Spleen (tissue), 13 donors: ENCODE measurements around the gene RPRD1B. TPM values are rescaled to one million over a fixed set of nuclear protein-coding genes. Genes with fewer than 3 reads are reported as not detected.

Experiments
- DNase-seq: peaks from one replicate; pipeline ENCODE4 v3.0.0-alpha.2; 2020
- H3K27ac ChIP-seq, 8 donors: fragments of 200-600 bp; sonication (generic) in 7 of 8; 1 replicate in 4 of 8; 2 replicates in 4 of 8; pipeline versions ENCODE4 v1.5.0 to v1.8.0; 2016 to 2021; ENCODE audit warnings: inconsistent platforms in 4 of 8, mild to moderate bottlenecking in 4 of 8, moderate library complexity in 1 of 8
- H3K27me3 ChIP-seq, 7 donors: fragments of 200-600 bp; sonication (generic) in 6 of 7; replicated peaks in 1 of 7; 1 replicate in 4 of 7; 2 replicates in 3 of 7; pipeline versions ENCODE4 v1.5.0 to v1.8.0; 2016 to 2021; ENCODE audit warnings: inconsistent platforms in 3 of 7, mild to moderate bottlenecking in 1 of 7
- H3K36me3 ChIP-seq, 6 donors: fragments of 200-600 bp; sonication (generic) in 5 of 6; 1 replicate in 4 of 6; 2 replicates in 2 of 6; pipeline versions ENCODE4 v1.5.0 to v1.8.0; 2016 to 2021; ENCODE audit warnings: inconsistent platforms in 2 of 6
- H3K4me1 ChIP-seq, 6 donors: fragments of 200-600 bp; sonication (generic) in 5 of 6; 1 replicate in 3 of 6; 2 replicates in 3 of 6; pipeline versions ENCODE4 v1.5.0 to v1.8.0; 2016 to 2021; ENCODE audit warnings: inconsistent platforms in 3 of 6
- H3K4me3 ChIP-seq, 8 donors: fragments of 200-600 bp; sonication (generic) in 7 of 8; 1 replicate in 4 of 8; 2 replicates in 4 of 8; pipeline versions ENCODE4 v1.5.0 to v1.8.0; 2016 to 2021; ENCODE audit warnings: inconsistent platforms in 4 of 8, mild to moderate bottlenecking in 4 of 8, moderate library complexity in 2 of 8
- H3K9me3 ChIP-seq, 8 donors: fragments of 200-600 bp; sonication (generic) in 7 of 8; 1 replicate in 4 of 8; 2 replicates in 4 of 8; pipeline versions ENCODE4 v1.5.0 to v1.8.0; 2016 to 2021; ENCODE audit warnings: inconsistent platforms in 4 of 8
- CTCF ChIP-seq, 11 experiments: fragments of 200-600 bp in 7 of 11; fragments of 450-650 bp in 4 of 11; sonication (generic) in 4 of 11; IDR thresholded peaks in 8 of 11; conservative IDR thresholded peaks in 3 of 11; 1 replicate in 7 of 11; 2 replicates in 4 of 11; pipeline versions ENCODE4 v1.4.0 to v1.8.0; 2016 to 2021; ENCODE audit warnings: antibody characterized with exemption in 11 of 11, inconsistent platforms in 4 of 11, mild to moderate bottlenecking in 1 of 11
- POLR2A ChIP-seq, 3 donors: fragments of 450-650 bp; IDR thresholded peaks; one replicate each; pipeline ENCODE4 v1.5.1; 2017; ENCODE audit warnings: antibody characterized with exemption in 3 of 3, mild to moderate bottlenecking in 1 of 3
- POLR2AphosphoS5 ChIP-seq, 3 donors: sonication (generic); formaldehyde crosslinking; IDR thresholded peaks; one replicate each; pipeline ENCODE4 v1.5.1; 2017; ENCODE audit warnings: antibody characterized with exemption in 3 of 3
- WGBS, 5 donors: extraction: QIAGEN DNeasy Blood & Tissue Kit in 3 of 5; methylation state at CpG; one replicate each; pipeline versions ENCODE4 v1.1.5 to v1.1.7; 2013 to 2018; 5-methylcytosine and 5-hydroxymethylcytosine counted together
- intact Hi-C: fragments of 100-400 bp; cut with DNase I; formaldehyde crosslinking; loops from one replicate; pipeline ENCODE4 v1.15.0; 2023; ENCODE audit warnings: low total_unique reads
- long read RNA-seq, 2 donors: transcript quantifications; one replicate each; lab custom pipeline, GENCODE V29; 2026
- polyA plus RNA-seq, 3 donors: library from polyadenylated mRNA; stranded (reverse); fragments of 200-250 nt; gene quantifications; one replicate each; pipeline ENCODE4 v1.2.1, GENCODE V29; 2013
- total RNA-seq, 7 donors: library from RNA; depleted of rRNA in 3 of 7; stranded (reverse); fragments of >200 nt in 3 of 7; fragmentation: NEBNext Ultra II Directional in 4 of 7; extraction: Animal tissue kit (Norgen Biotek cat#: 25700) in 4 of 7; gene quantifications; one replicate each; pipeline versions ENCODE4 v1.1.0 to v1.2.1, GENCODE V29; 2016 to 2021
- donor health status: healthy with polysubstance abuse.
- donor health status: DM: no; HTN: no; CAD: no; lungs with moderate emphysema.
- donor health status: DM: no; HTN: no; CAD: no.
- donor health status: Bipolar disorder and iron deficiency.
- donor health status: healthy.
- donor health status: DM: no; HTN: no; CAD: no.
- donor health status: DM: yes; HTN: yes; CAD: no.

The RPRD1B gene
- total RNA-seq (10 to 100 TPM; 26.9 to 42.0 (median 35.5) TPM), polyA plus RNA-seq (10 to 100 TPM in 1 of 3 donors, 1 to 10 TPM in 2; 7.1 to 11.1 (median 7.9) TPM)
- long read RNA-seq, donor 1, transcript RPRD1B-201 (7 exons, 3,874 nt), result major isoform, 6 of 6 reads
- long read RNA-seq, donor 1, partial matches to known transcripts, result 0 of 6 reads
- long read RNA-seq, donor 1, other reads (novel, unspliced or antisense), result 0 of 6 reads
- long read RNA-seq, donor 2, partial matches to known transcripts, result 0 of 3 reads
- long read RNA-seq, donor 2, other reads (novel, unspliced or antisense), result 0 of 3 reads

- H3K27me3 ChIP-seq, result no peaks in the 10 kb centered on the region
- H3K9me3 ChIP-seq, result no peaks in the 10 kb centered on the region
- intact Hi-C loops, result no loop called here
- DNase-seq, result peak; percentile 97
- H3K4me3 ChIP-seq, result peak within 1 kb of the TSS; percentile 87 to 98 (median 96)
- H3K27ac ChIP-seq, result peak within 1 kb of the TSS; percentile 93 to 98 (median 97)
- H3K36me3 ChIP-seq, result peaks cover 0 to 22% (median 0%) of the 10 kb centered on the region in 6 donors
- 0 to 2% (median 1%) methylated on average over 57 to 69 of the region's 69 CpGs for WGBS, 5 donors
- TF ChIP-seq CTCF (IDR thresholded peaks at IDR 0.05 in 8 of 11, conservative IDR thresholded peaks at IDR 0.05 in 3 of 11) (peak in 3 of 11 experiments; percentile 9 to 30 (median 21)), POLR2AphosphoS5 (IDR thresholded peaks at IDR 0.05) (peak; percentile 92 to 93 (median 92)), POLR2A (IDR thresholded peaks at IDR 0.05) (peak in 1 of 3 donors; percentile 17)
- peaks cover 34 to 91% (median 64%) of the 10 kb centered on the region in 6 donors for H3K4me1 ChIP-seq
Measured at GRCh38 chr20:38033330-38034107, at the start of gene RPRD1B, which contains the start of gene TTI1. RPRD1B (plus strand) TSS chr20:38033746; CDS start chr20:38033948, 202 bp downstream. TTI1 (minus strand) TSS chr20:38033456; CDS start chr20:38013816, 19,640 bp downstream.

DNA sequence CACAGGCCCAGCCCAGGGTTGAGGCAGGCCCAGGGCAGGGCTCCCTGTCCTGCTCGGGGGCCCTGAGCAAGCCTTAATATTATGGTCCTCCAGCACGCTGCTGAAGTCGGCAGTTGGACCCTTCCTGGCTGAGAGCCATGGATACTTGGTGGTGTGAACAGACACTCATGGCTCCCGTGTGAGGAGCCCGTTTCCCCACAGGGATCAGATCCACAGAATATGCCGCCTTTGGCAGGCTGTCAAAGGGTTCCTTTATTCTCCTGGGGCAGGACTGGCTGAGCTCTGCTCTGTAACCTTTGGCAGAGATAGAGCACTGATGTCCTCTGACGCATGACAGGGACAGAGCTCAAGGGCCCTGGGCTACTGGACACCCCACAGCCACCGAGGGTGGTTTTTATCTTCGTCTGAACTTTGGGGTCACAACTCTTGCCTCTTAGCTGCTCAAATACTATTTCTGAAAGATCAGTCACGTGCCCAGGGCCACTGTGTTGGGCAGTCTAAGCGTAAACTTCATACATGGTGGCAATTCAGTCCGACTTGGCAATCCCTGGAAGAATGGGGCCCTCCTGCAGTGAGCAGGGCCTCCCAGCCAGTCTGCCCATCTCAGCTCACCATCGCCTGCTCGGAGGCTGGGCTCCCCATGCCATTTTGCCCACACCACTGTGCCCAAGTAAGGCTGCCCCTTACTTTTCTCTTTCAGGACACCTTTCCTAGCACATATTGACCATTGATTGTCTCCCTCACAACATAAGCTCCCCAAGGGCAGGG is 49.3 kb upstream of the RPRD1B start:
- Histone ChIP-seq H3K9me3 (no peaks in the 10 kb centered on the region), H3K27me3 (no peaks in the 10 kb centered on the region), H3K27ac (no peak overlapping the region), H3K36me3 (peaks cover 2 to 90% (median 45%) of the 10 kb centered on the region in 6 donors), H3K4me1 (peaks cover 0 to under 1% (median 0%) of the 10 kb centered on the region in 6 donors), H3K4me3 (no peak overlapping the region)
- 82 to 93% (median 92%) methylated on average over 14 of the region's 14 CpGs for WGBS, 5 donors
- DNase-seq, result no peak
- no peak for TF ChIP-seq POLR2AphosphoS5 (IDR thresholded peaks at IDR 0.05)
- no peak for TF ChIP-seq POLR2A (IDR thresholded peaks at IDR 0.05)
- no peak for TF ChIP-seq CTCF (IDR thresholded peaks at IDR 0.05 in 8 of 11, conservative IDR thresholded peaks at IDR 0.05 in 3 of 11)
- intact Hi-C loops, result no loop called here

GRCh38 chr20:37986044-37986858 is 47.3 kb upstream of the RPRD1B start:
- WGBS, 5 donors, result 86 to 94% (median 91%) methylated on average over 9 of the region's 9 CpGs
- Histone ChIP-seq H3K36me3 (peaks cover 2 to 86% (median 36%) of the 10 kb centered on the region in 6 donors), H3K4me1 (peaks cover 11 to 21% (median 19%) of the 10 kb centered on the region in 6 donors), H3K27me3 (no peaks in the 10 kb centered on the region), H3K9me3 (no peaks in the 10 kb centered on the region), H3K4me3 (no peak overlapping the region), H3K27ac (no peak overlapping the region)
- TF ChIP-seq CTCF (IDR thresholded peaks at IDR 0.05 in 8 of 11, conservative IDR thresholded peaks at IDR 0.05 in 3 of 11), result no peak
- TF ChIP-seq POLR2A (IDR thresholded peaks at IDR 0.05), result no peak
- TF ChIP-seq POLR2AphosphoS5 (IDR thresholded peaks at IDR 0.05), result no peak
- no peak for DNase-seq
- intact Hi-C loops, result no loop called here
